GM12874 (cell line): ENCODE data around the gene RAD50.

ENCODE experiments used
- CTCF ChIP-seq: IDR thresholded peaks from 2 replicates; pipeline ENCODE4 v1.5.1; 2011; ENCODE audit warnings: low read depth, mild to moderate bottlenecking, control low read depth, low read length, moderate library complexity; ENCODE audit not compliant: insufficient read depth

Gene RAD50

DNA sequence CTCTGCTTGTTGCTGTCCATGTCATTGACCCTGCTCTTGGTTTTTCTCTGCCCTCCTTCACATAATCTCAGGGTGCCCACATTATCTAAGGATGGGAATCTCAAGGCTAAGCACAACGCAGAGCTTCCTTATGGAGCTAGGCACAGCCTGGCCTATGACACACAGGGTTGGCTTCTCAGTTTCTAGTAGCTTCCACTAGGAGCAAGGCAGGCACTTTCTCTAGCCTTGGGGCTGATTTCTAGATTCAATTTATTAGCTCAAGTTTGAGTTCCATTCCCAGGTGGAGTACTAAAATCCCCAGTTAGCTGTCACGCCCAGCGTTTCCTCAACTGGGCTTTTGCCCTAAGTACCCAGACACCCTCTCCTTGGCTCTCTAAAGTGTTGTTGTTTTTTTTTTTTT, 129.4 kb downstream of the RAD50 start:
- TF ChIP-seq CTCF: no peak

DNA sequence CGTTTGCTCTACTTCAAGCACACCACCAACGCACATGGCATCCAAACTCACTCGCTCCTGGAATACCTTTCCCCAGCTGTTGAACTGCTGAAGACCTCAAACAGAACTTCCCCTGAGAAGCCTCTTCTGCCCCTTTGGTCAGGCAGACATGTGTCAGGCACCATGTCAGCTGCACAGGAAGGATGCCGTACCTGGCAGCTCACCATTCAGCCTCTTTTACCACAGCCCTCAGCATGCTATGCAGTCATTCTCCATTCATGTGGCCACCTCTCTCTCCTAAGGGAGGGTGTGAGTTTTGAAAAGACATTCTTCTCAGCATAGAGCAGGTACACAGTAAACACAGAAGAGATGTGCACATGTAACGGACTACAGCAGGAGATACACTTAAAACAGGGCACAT, 131.2 kb downstream of the RAD50 start:
- no peak for TF ChIP-seq CTCF

GRCh38 chr5:132688536-132689339, 132.0 kb downstream of the RAD50 start:
- no peak for TF ChIP-seq CTCF

- TF ChIP-seq CTCF: no peak
Observed at GRCh38 chr5:132689513-132689912, 132.7 kb downstream of the RAD50 start.

DNA sequence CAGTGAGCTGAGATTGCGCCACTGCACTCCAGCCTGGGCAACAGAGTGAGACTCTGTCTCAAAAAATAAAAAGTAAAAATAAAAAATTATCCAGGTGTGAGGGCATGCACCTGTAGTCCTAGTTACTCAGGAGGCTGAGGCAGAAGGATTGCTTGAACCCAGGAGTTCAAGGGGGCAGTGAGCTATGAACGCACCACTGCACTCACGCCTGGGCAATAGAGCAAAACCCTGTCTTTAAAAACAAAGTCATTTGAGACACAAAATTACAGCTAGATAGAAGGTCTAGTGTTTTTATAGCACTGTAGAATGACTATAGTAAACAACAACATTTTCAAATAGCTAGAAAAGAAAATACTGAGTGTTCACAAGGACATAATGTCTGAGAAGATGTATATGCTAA, 133.4 kb downstream of the RAD50 start:
- no peak for TF ChIP-seq CTCF

- no peak for TF ChIP-seq CTCF
Observed at GRCh38 chr5:132692632-132692967, 135.8 kb downstream of the RAD50 start.
